HEK293 (cell line): Measurements from ENCODE around the gene LMNTD2.

Experiments used
- HOXC10 ChIP-seq: sonication (generic); formaldehyde crosslinking; IDR thresholded peaks from 2 replicates; pipeline ENCODE4 v1.8.1; 2023; ENCODE audit warnings: mild to moderate bottlenecking, missing genetic modification reagents
- KLF17 ChIP-seq: fragments of 450-650 bp; formaldehyde crosslinking; IDR thresholded peaks from 2 replicates; pipeline ENCODE4 v1.5.1; 2016; ENCODE audit warnings: missing biosample characterization, missing genetic modification characterization
- KLF8 ChIP-seq: fragments of 450-650 bp; formaldehyde crosslinking; IDR thresholded peaks from 2 replicates; pipeline ENCODE4 v1.5.1; 2016; ENCODE audit warnings: missing biosample characterization, missing genetic modification characterization
- PRDM10 ChIP-seq: fragments of 450-650 bp; formaldehyde crosslinking; IDR thresholded peaks from 2 replicates; pipeline ENCODE4 v1.5.1; 2016; ENCODE audit warnings: missing biosample characterization, missing genetic modification characterization
- PRDM6 ChIP-seq: fragments of 450-650 bp; formaldehyde crosslinking; IDR thresholded peaks from 2 replicates; pipeline ENCODE4 v1.5.1; 2017; ENCODE audit warnings: missing biosample characterization, missing genetic modification characterization
- REST ChIP-seq: fragments of 450-650 bp; formaldehyde crosslinking; IDR thresholded peaks from 2 replicates; pipeline ENCODE4 v1.5.1; 2016; ENCODE audit warnings: missing biosample characterization, missing genetic modification characterization
- YY1 ChIP-seq: fragments of 450-650 bp; formaldehyde crosslinking; IDR thresholded peaks from 2 replicates; pipeline ENCODE4 v1.5.1; 2018; ENCODE audit warnings: missing biosample characterization, missing genetic modification characterization
- ZBTB44 ChIP-seq: fragments of 450-650 bp; IDR thresholded peaks from 2 replicates; pipeline ENCODE4 v1.5.1; 2018; ENCODE audit warnings: missing biosample characterization, mild to moderate bottlenecking, missing genetic modification characterization
- ZBTB7A ChIP-seq: fragments of 450-650 bp; formaldehyde crosslinking; IDR thresholded peaks from 2 replicates; pipeline ENCODE4 v1.5.1; 2016; ENCODE audit warnings: low read depth, missing biosample characterization, missing genetic modification characterization
- ZFP41 ChIP-seq: fragments of 450-650 bp; formaldehyde crosslinking; IDR thresholded peaks from 2 replicates; pipeline ENCODE4 v1.5.1; 2016; ENCODE audit warnings: missing biosample characterization, missing genetic modification characterization, borderline replicate concordance
- ZNF114 ChIP-seq: fragments of 450-650 bp; formaldehyde crosslinking; IDR thresholded peaks from 2 replicates; pipeline ENCODE4 v1.5.0; 2017; ENCODE audit warnings: missing biosample characterization, missing genetic modification characterization
- ZNF132 ChIP-seq: fragments of 450-650 bp; formaldehyde crosslinking; IDR thresholded peaks from 2 replicates; pipeline ENCODE4 v1.5.1; 2017; ENCODE audit warnings: missing biosample characterization, missing genetic modification characterization, borderline replicate concordance
- ZNF473 ChIP-seq: fragments of 450-650 bp; formaldehyde crosslinking; IDR thresholded peaks from 2 replicates; pipeline ENCODE4 v1.5.1; 2017; ENCODE audit warnings: missing biosample characterization, missing genetic modification characterization
- ZNF561 ChIP-seq: fragments of 450-650 bp; IDR thresholded peaks from 2 replicates; pipeline ENCODE4 v1.5.1; 2018; ENCODE audit warnings: missing biosample characterization, missing genetic modification characterization, borderline replicate concordance
- ZNF580 ChIP-seq: fragments of 450-650 bp; formaldehyde crosslinking; IDR thresholded peaks from 2 replicates; pipeline ENCODE4 v1.5.1; 2016; ENCODE audit warnings: missing biosample characterization, missing genetic modification characterization

The LMNTD2 gene

GRCh38 chr11:575996-576768 is 15.6 kb upstream of the LMNTD2 start, which contains the start of gene PHRF1 (continued):
- TF ChIP-seq ZBTB44 (no peak), ZBTB7A (tag by site-specific recombination) (0 out of 2 replicates have a peak, but pooled peaks have one; percentile 22), ZNF561 (tag by site-specific recombination) (0 out of 2 replicates have a peak, but pooled peaks have one; percentile 26), YY1 (tag by site-specific recombination) (peak; percentile 26; the same call in 1 of the 2 replicates), ZFP41 (tag by site-specific recombination) (no peak), HOXC10 (CRISPR knock-in tag) (no peak), REST (0 out of 2 replicates have a peak, but pooled peaks have one; percentile 22), ZNF114 (tag by site-specific recombination) (no peak), KLF8 (tag by site-specific recombination) (peak; percentile 89), ZNF132 (tag by site-specific recombination) (no peak), KLF17 (peak; percentile 91), ZNF473 (no peak), ZNF580 (no peak), PRDM6 (tag by site-specific recombination) (no peak), PRDM10 (tag by site-specific recombination) (peak; percentile 100)
